K562 (cell line): ENCODE results near the gene ZNF862. TPM values are rescaled to one million over a fixed set of nuclear protein-coding genes. Genes with fewer than 3 reads are reported as not detected.
A peak's percentile ranks its signal among the peaks of the same experiment; 100 is the strongest.

Experiments
- ATAC-seq: fragments of 200-7000 bp; cut with Tn5 transposase; 3 replicates; pipeline ENCODE4 v1.9.1; 2020; ENCODE audit warnings: moderate library complexity
- BruUV-seq: library from RNA; stranded (reverse); fragments of 400-500 nt; replicated peaks from 2 replicates; lab custom pipeline; 2021; lab: Mats Ljungman, UMichigan
- CTCF ChIA-PET: fragments of 300-600 bp; formaldehyde crosslinking; extraction: SDS; loops from one replicate; lab custom pipeline; 2021; ENCODE audit warnings: low intra/inter-chr PET ratio; lab: Yijun Ruan, JAX
- POLR2A ChIA-PET: fragments of 300-600, 350-650 bp; sonication (Branson Sonifier 250); formaldehyde crosslinking; extraction: SDS; loops from one replicate; lab custom pipeline; 2021; ENCODE audit warnings: antibody characterized with exemption, inconsistent platforms; lab: Yijun Ruan, JAX
- DNase-seq, 4 experiments: peaks; one replicate each; pipeline versions ENCODE4 v3.0.0 to v3.0.0-alpha.2; 2011 to 2018; ENCODE audit warnings: low spot score in 3 of 4, mixed read lengths in 3 of 4; ENCODE audit errors: extremely low read depth in 1 of 4
- FAIRE-seq: peaks from 2 replicates; lab custom pipeline; 2011; peaks lifted over from hg19 to GRCh38; lab: Jason Lieb, UNC
- H2AFZ ChIP-seq: 2 replicates; pipeline ENCODE4 v1.6.0; 2011; ENCODE audit warnings: low read depth, low read length, control low read depth, inconsistent platforms
- H3K27ac ChIP-seq: fragments of 200-600 bp; 3 replicates; pipeline ENCODE4 v1.8.0; 2011; ENCODE audit warnings: low read depth, mild to moderate bottlenecking, control low read depth, inconsistent platforms, low read length, moderate library complexity, mixed read lengths; ENCODE audit errors: extremely low read depth
- H3K27me3 ChIP-seq, 2 experiments: fragments of 300-600 bp in 1 of 2; 2 replicates in 1 of 2; 3 replicates in 1 of 2; pipeline versions ENCODE4 v1.6.0 to v1.8.0; 2011; ENCODE audit warnings: inconsistent platforms in 2 of 2, low read length in 2 of 2, mild to moderate bottlenecking in 1 of 2, mixed read lengths in 1 of 2, moderate library complexity in 1 of 2; ENCODE audit not compliant: control insufficient read depth in 2 of 2, insufficient read depth in 2 of 2
- H3K36me3 ChIP-seq: fragments of 300-600 bp; 3 replicates; pipeline ENCODE4 v1.8.0; 2011; ENCODE audit warnings: mild to moderate bottlenecking, low read length, inconsistent platforms; ENCODE audit not compliant: control insufficient read depth, insufficient read depth
- H3K4me1 ChIP-seq, 2 experiments: fragments of 200-600 bp in 1 of 2; replicated peaks in 1 of 2; 2 replicates in 1 of 2; 3 replicates in 1 of 2; pipeline versions ENCODE4 v1.5.1 to v1.8.0; 2011; ENCODE audit warnings: inconsistent platforms in 2 of 2, low read length in 2 of 2, mild to moderate bottlenecking in 1 of 2, mixed read lengths in 1 of 2, moderate library complexity in 1 of 2; ENCODE audit not compliant: control insufficient read depth in 2 of 2, insufficient read depth in 2 of 2
- H3K4me2 ChIP-seq: 2 replicates; pipeline ENCODE4 v1.6.1; 2011; ENCODE audit warnings: low read length, control low read depth, inconsistent platforms, mixed read lengths; ENCODE audit not compliant: insufficient read depth
- H3K4me3 ChIP-seq: fragments of 200-600 bp; sonication (generic), shearing (Covaris generic); 2 replicates; pipeline ENCODE4 v1.5.1; 2016; ENCODE audit warnings: control low read depth, inconsistent platforms
- H3K79me2 ChIP-seq: fragments of 200-600 bp; 3 replicates; pipeline ENCODE4 v1.8.0; 2011; ENCODE audit warnings: low read length, inconsistent platforms; ENCODE audit not compliant: control insufficient read depth, insufficient read depth
- H3K9ac ChIP-seq, 2 experiments: 2 replicates each; pipeline versions ENCODE4 v1.6.0 to v1.6.1; 2011; ENCODE audit warnings: low read depth in 2 of 2, low read length in 2 of 2, control low read depth in 1 of 2, inconsistent platforms in 1 of 2, mild to moderate bottlenecking in 1 of 2, mixed read lengths in 1 of 2; ENCODE audit not compliant: insufficient read depth in 1 of 2
- H3K9me1 ChIP-seq: one replicate; pipeline ENCODE4 v1.6.0; 2011; ENCODE audit warnings: inconsistent platforms, mild to moderate bottlenecking, low read length, moderate library complexity; ENCODE audit not compliant: control insufficient read depth, insufficient read depth
- H3K9me3 ChIP-seq: replicated peaks from 2 replicates; pipeline ENCODE4 v1.5.1; 2011; ENCODE audit warnings: low read depth, low read length, inconsistent platforms; ENCODE audit not compliant: control insufficient read depth, insufficient read depth
- H4K20me1 ChIP-seq: replicated peaks from 2 replicates; pipeline ENCODE4 v1.6.1; 2011; ENCODE audit warnings: low read length, inconsistent platforms, mixed read lengths; ENCODE audit not compliant: control insufficient read depth, insufficient read depth
- ARID3A ChIP-seq: IDR thresholded peaks from 2 replicates; pipeline ENCODE4 v1.6.1; 2012; ENCODE audit warnings: low read depth, low read length, improper control_type of control experiment, borderline replicate concordance
- ARID4B ChIP-seq: sonication (generic); formaldehyde crosslinking; IDR thresholded peaks from 2 replicates; pipeline ENCODE4 v1.8.0; 2022; ENCODE audit warnings: mild to moderate bottlenecking, missing genetic modification reagents
- CEBPG ChIP-seq, 3 experiments: fragments of 200-800 bp in 1 of 3; sonication (Bioruptor generic) in 1 of 3; sonication (generic) in 1 of 3; formaldehyde crosslinking in 1 of 3; IDR thresholded peaks in 2 of 3; conservative IDR thresholded peaks in 1 of 3; 2 replicates each; pipeline versions ENCODE4 v1.6.1 to v1.8.0; 2016 to 2022; ENCODE audit warnings: missing compliant biosample characterization in 2 of 3, missing genetic modification characterization in 2 of 3, mild to moderate bottlenecking in 1 of 3, missing genetic modification reagents in 1 of 3
- CTCF ChIP-seq, 3 experiments: IDR thresholded peaks in 2 of 3; conservative IDR thresholded peaks in 1 of 3; 2 replicates each; pipeline ENCODE4 v1.5.1; 2011 to 2012; ENCODE audit warnings: low read length in 3 of 3, mild to moderate bottlenecking in 3 of 3, control low read depth in 2 of 3, improper control_type of control experiment in 1 of 3, inconsistent platforms in 1 of 3, low read depth in 1 of 3, mixed read lengths in 1 of 3, moderate library complexity in 1 of 3; ENCODE audit not compliant: insufficient read depth in 2 of 3
- ELF4 ChIP-seq: fragments of 450-650 bp; formaldehyde crosslinking; IDR thresholded peaks from 2 replicates; pipeline ENCODE4 v1.4.0; 2022; ENCODE audit warnings: missing genetic modification characterization
- KDM2B ChIP-seq: fragments of 250-450 bp; sonication (Bioruptor Pico); IDR thresholded peaks from 2 replicates; pipeline ENCODE4 v1.8.0; 2021; ENCODE audit warnings: mild to moderate bottlenecking, moderate library complexity
- PML ChIP-seq: IDR thresholded peaks from 2 replicates; pipeline ENCODE4 v1.6.1; 2012; ENCODE audit warnings: low read length, inconsistent platforms
- TEAD1 ChIP-seq, 2 experiments: fragments of 450-650 bp in 1 of 2; sonication (generic) in 1 of 2; formaldehyde crosslinking; IDR thresholded peaks; 2 replicates each; pipeline versions ENCODE4 v1.4.0 to v1.8.0; 2020 to 2022; ENCODE audit warnings: mild to moderate bottlenecking in 2 of 2, missing genetic modification reagents in 1 of 2
- TEAD4 ChIP-seq, 2 experiments: sonication (generic) in 1 of 2; formaldehyde crosslinking in 1 of 2; IDR thresholded peaks; 2 replicates each; pipeline versions ENCODE4 v1.6.1 to v1.8.0; 2012 to 2022; ENCODE audit warnings: borderline replicate concordance in 1 of 2, inconsistent platforms in 1 of 2, low read length in 1 of 2, mild to moderate bottlenecking in 1 of 2, missing genetic modification reagents in 1 of 2
- USF1 ChIP-seq: sonication (generic); formaldehyde crosslinking; IDR thresholded peaks from 2 replicates; pipeline ENCODE4 v1.9.0; 2022; ENCODE audit warnings: mild to moderate bottlenecking, missing genetic modification reagents
- WGBS: fragments of 100-300 bp; shearing (Covaris generic); methylation state at CpG from one replicate; pipeline ENCODE4 v1.1.6; 2016; ENCODE audit warnings: low coverage, mixed read lengths; ENCODE audit not compliant: insufficient coverage; ENCODE audit errors: missing lambda C conversion rate; 5-methylcytosine and 5-hydroxymethylcytosine counted together
- in situ Hi-C: fragments of 300-500 bp; cut with MboI; formaldehyde crosslinking; loops from 4 replicates; pipeline ENCODE4 v1.15.0; 2018; ENCODE audit warnings: inconsistent platforms, mixed read lengths
- intact Hi-C: fragments of 100-400 bp; cut with micrococcal nuclease; formaldehyde crosslinking; loops from 2 replicates; pipeline ENCODE4 v1.14.2; 2022
- polyA plus RNA-seq, 8 experiments: library from polyadenylated mRNA; depleted of rRNA in 4 of 8; stranded (reverse) in 5 of 8; unstranded in 3 of 8; fragments of >200 nt; fragmentation: Nextera tagmentation in 2 of 8; fragmentation: Illumina TruSeq in 1 of 8; extraction: Ambion mirVana in 2 of 8; extraction: Trizol in 1 of 8; gene quantifications; 2 replicates each; pipeline versions ENCODE4 v1.2.1 to v1.2.3, GENCODE V29; 2011 to 2014; ENCODE audit warnings: inconsistent platforms in 1 of 8, missing spikeins in 1 of 8
- total RNA-seq, 7 experiments: library from RNA; depleted of rRNA in 6 of 7; stranded (reverse); fragments of >200 nt in 6 of 7; fragmentation: Illumina TruSeq in 2 of 7; extraction: Trizol in 2 of 7; gene quantifications; 2 replicates each; pipeline versions ENCODE4 v1.2.1 to v1.2.3, GENCODE V29; 2011 to 2021; ENCODE audit warnings: low replicate concordance in 1 of 7

Gene ZNF862
- total and polyA plus RNA-seq, 9 of the 15 experiments (the other 6 are each of a cell fraction or from before 2014, with no cell fraction given) = 1.1 to 3.9 (median 2.6) TPM

GRCh38 chr7:149832332-149833041 is 5.7 kb upstream of the ZNF862 start:
- ATAC-seq (peak; percentile 67), FAIRE-seq (peak; percentile 65), DNase-seq (no peak)
- Histone ChIP-seq H3K4me3 (no peak overlapping the region), H3K79me2 (no peaks in the 10 kb centered on the region), H3K36me3 (no peaks in the 10 kb centered on the region), H4K20me1 (peaks cover 14% of the 10 kb centered on the region), H3K9me1 (peaks cover 1% of the 10 kb centered on the region), H3K27ac (no peak overlapping the region), H2AFZ (no peak overlapping the region), H3K9ac (0 out of 4 replicates have a peak overlapping the region, but pooled peaks of 1 of the 2 experiments have one; percentile 65), H3K4me1 (peaks cover 3 to 18% of the 10 kb centered on the region in 2 experiments; a peak in 4 of 5 replicates), H3K9me3 (no peaks in the 10 kb centered on the region), H3K27me3 (peaks cover 30 to 45% of the 10 kb centered on the region in 2 experiments), H3K4me2 (no peak overlapping the region)
- WGBS = under 1% methylated on average over 13 of the region's 13 CpGs
- TF ChIP-seq CEBPG (CRISPR knock-in tag; IDR thresholded peaks at IDR 0.05) (0 out of 2 replicates have a peak, but pooled peaks have one; percentile 26), CEBPG (tag; conservative IDR thresholded peaks at IDR 0.05 in 1 of 2, IDR thresholded peaks at IDR 0.05 in 1 of 2) (no peak), ARID4B (CRISPR knock-in tag) (0 out of 2 replicates have a peak, but pooled peaks have one; percentile 23), CTCF (IDR thresholded peaks at IDR 0.05 in 2 of 3, conservative IDR thresholded peaks at IDR 0.05 in 1 of 3; ENCODE audit: insufficient read depth in 2 of 3, low read depth in 1 of 3, low read length in 3 of 3) (peak; percentile 37 to 67 (median 50); a peak in 5 of 6 replicates), PML (no peak), ARID3A (no peak), USF1 (CRISPR knock-in tag) (peak; percentile 53), ELF4 (no peak), TEAD4 (IDR thresholded peaks at IDR 0.05; ENCODE audit: low read length) (no peak), TEAD4 (CRISPR knock-in tag; IDR thresholded peaks at IDR 0.05; ENCODE audit: borderline replicate concordance) (peak; percentile 51; the same call in 1 of the 2 replicates), KDM2B (no peak), TEAD1 (CRISPR knock-in tag; IDR thresholded peaks at IDR 0.05) (peak in 1 of 2 experiments; percentile 45; a peak in 1 of 4 replicates)
- in situ Hi-C loops = no loop called here
- intact Hi-C loops = no loop called here
- ChIA-PET POLR2A (no interaction called here), CTCF (no interaction called here)
- no TSS peak for BruUV-seq
